ENCODE measurements around the gene RPL13. TPM values are rescaled to one million over a fixed set of nuclear protein-coding genes. Genes with fewer than 3 reads are reported as not detected.

The RPL13 gene
- total RNA-seq, 1 donor from 2014 or later = 2,070 TPM

GRCh38 chr16:89565256-89565505 lies 4.7 kb downstream of the RPL13 start:
- H3K27me3 Mint-ChIP-seq (ENCODE audit: unreplicated experiment) = peaks cover 12% of the 10 kb centered on the region
- TF ChIP-seq CTCF (IDR thresholded peaks at IDR 0.05; ENCODE audit: unreplicated experiment) = no peak
- peaks cover 34% of the 10 kb centered on the region for H3K4me1 Mint-ChIP-seq (ENCODE audit: unreplicated experiment)
- H3K4me3 Mint-ChIP-seq (ENCODE audit: unreplicated experiment) = peak overlapping the region; percentile 37
- peaks cover 33% of the 10 kb centered on the region for H3K36me3 Mint-ChIP-seq (ENCODE audit: low read depth, unreplicated experiment)
- no peaks in the 10 kb centered on the region for H3K9me3 Mint-ChIP-seq (ENCODE audit: unreplicated experiment)
- no peak overlapping the region for H3K27ac Mint-ChIP-seq (ENCODE audit: unreplicated experiment)
- DNase-seq (ENCODE audit: low spot score) = no peak

GRCh38 chr16:89565506-89566372 lies 5.3 kb downstream of the RPL13 start:
- Mint-ChIP-seq H3K4me3 (ENCODE audit: unreplicated experiment) (no peak overlapping the region), H3K4me1 (ENCODE audit: unreplicated experiment) (peaks cover 34% of the 10 kb centered on the region)

GRCh38 chr16:89567656-89568594 lies 7.4 kb downstream of the RPL13 start:
- Mint-ChIP-seq H3K4me1 (ENCODE audit: unreplicated experiment) (peaks cover 29% of the 10 kb centered on the region), H3K27me3 (ENCODE audit: unreplicated experiment) (peaks cover 11% of the 10 kb centered on the region), H3K4me3 (ENCODE audit: unreplicated experiment) (no peak overlapping the region), H3K27ac (ENCODE audit: unreplicated experiment) (no peak overlapping the region), H3K9me3 (ENCODE audit: unreplicated experiment) (no peaks in the 10 kb centered on the region), H3K36me3 (ENCODE audit: low read depth, unreplicated experiment) (peaks cover 16% of the 10 kb centered on the region)
- TF ChIP-seq CTCF (IDR thresholded peaks at IDR 0.05; ENCODE audit: unreplicated experiment) = no peak
- DNase-seq (ENCODE audit: low spot score) = no peak

More at GRCh38 chr16:89565506-89566372, 5.3 kb downstream of the RPL13 start:
- Mint-ChIP-seq H3K36me3 (ENCODE audit: low read depth, unreplicated experiment) (peaks cover 33% of the 10 kb centered on the region), H3K9me3 (ENCODE audit: unreplicated experiment) (no peaks in the 10 kb centered on the region), H3K27me3 (ENCODE audit: unreplicated experiment) (peaks cover 12% of the 10 kb centered on the region), H3K27ac (ENCODE audit: unreplicated experiment) (no peak overlapping the region)
- TF ChIP-seq CTCF (IDR thresholded peaks at IDR 0.05; ENCODE audit: unreplicated experiment) = peak; percentile 71
- peak; percentile 56 for DNase-seq (ENCODE audit: low spot score)

- H3K27ac Mint-ChIP-seq (ENCODE audit: unreplicated experiment) = no peak overlapping the region
- H3K4me1 Mint-ChIP-seq (ENCODE audit: unreplicated experiment) = peaks cover 26% of the 10 kb centered on the region
- no peak for DNase-seq (ENCODE audit: low spot score)
- H3K4me3 Mint-ChIP-seq (ENCODE audit: unreplicated experiment) = no peak overlapping the region
- TF ChIP-seq CTCF (IDR thresholded peaks at IDR 0.05; ENCODE audit: unreplicated experiment) = no peak
- peaks cover 14% of the 10 kb centered on the region for H3K27me3 Mint-ChIP-seq (ENCODE audit: unreplicated experiment)
- no peaks in the 10 kb centered on the region for H3K9me3 Mint-ChIP-seq (ENCODE audit: unreplicated experiment)
- peaks cover 4% of the 10 kb centered on the region for H3K36me3 Mint-ChIP-seq (ENCODE audit: low read depth, unreplicated experiment)
Measured at GRCh38 chr16:89569506-89570341, 9.2 kb downstream of the RPL13 start.
